ENCODE results near the gene SQSTM1.

The SQSTM1 gene

DNA sequence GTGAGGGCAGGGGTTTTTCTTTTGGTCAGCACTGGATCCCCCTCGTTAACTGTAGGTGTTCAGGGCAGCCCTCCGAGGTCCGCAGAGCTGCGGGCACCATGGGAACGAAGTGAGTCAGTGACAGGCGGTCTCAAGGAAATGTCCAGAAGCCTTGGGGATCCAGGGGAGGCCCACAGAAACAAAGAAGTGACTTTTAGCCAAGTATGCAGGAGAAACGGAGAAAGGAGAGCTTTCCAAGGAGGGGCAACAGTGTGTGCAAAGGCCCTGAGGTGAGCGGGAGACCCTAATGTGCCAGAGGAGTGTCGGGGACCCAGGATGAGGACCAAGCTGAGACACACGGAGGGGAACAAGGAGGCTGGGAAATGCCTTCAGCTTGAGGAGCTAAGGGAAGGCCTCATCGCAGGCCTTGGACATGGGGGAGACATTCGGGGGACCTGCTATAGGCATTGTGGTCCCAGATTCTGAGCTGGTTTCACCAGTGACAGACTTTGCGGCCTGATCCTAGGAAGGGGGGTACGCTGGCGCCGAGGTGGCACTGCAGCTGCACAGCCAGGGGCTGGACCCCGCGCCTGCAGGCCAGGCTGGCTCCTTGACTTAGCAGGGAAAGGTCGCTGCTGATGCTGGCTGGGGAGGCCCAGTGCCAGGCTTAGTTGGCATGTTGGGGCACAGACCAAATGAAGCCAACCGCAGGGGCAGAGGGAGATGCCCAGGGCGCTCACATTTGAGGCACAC is 23.7 kb upstream of the SQSTM1 start:
- ChIA-PET POLR2A (ENCODE audit: low non-redundant PET) (interaction anchor here (0.7 kb wide), 1 partner anchor 24 kb away, joined by 4 read pairs; the partner anchor contains the start of gene SQSTM1), CTCF (interaction anchor here (1.1 to 7.0 kb wide), 3 partner anchors 17 to 34 kb away, joined by 3 to 39 read pairs (median 3); no protein-coding TSS in a partner anchor)
- DNase-seq (ENCODE audit: low spot score) = no peak
- TF ChIP-seq, protein P1, sequence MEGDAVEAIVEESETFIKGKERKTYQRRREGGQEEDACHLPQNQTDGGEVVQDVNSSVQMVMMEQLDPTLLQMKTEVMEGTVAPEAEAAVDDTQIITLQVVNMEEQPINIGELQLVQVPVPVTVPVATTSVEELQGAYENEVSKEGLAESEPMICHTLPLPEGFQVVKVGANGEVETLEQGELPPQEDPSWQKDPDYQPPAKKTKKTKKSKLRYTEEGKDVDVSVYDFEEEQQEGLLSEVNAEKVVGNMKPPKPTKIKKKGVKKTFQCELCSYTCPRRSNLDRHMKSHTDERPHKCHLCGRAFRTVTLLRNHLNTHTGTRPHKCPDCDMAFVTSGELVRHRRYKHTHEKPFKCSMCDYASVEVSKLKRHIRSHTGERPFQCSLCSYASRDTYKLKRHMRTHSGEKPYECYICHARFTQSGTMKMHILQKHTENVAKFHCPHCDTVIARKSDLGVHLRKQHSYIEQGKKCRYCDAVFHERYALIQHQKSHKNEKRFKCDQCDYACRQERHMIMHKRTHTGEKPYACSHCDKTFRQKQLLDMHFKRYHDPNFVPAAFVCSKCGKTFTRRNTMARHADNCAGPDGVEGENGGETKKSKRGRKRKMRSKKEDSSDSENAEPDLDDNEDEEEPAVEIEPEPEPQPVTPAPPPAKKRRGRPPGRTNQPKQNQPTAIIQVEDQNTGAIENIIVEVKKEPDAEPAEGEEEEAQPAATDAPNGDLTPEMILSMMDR (conservative IDR thresholded peaks at IDR 0.05; ENCODE audit: low read depth) = no peak
- peak overlapping the region; percentile 86 for H3K27ac ChIP-seq

DNA sequence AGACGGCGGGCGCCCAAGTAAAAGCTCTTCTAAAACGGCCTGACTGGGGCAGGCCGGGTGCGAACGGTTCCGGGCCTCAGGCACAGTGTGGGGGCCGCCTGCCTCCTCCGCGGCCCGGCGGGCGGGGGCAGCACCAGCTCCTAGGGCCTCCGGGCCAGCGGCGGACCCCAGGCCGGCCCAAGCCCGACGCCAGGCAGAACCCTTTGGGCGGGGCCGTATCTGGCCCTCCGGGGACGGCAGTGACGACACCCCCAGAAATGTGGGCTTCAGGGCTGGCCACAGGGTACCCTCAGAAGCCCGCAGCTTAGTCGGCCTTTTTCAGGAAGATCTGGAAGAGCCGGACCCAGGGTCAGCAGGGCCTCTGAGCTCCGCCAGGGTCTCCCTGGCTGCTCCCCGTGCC is 23.0 kb upstream of the SQSTM1 start:
- CTCF ChIA-PET = interaction anchor here (0.7 to 7.0 kb wide), 2 partner anchors 35 to 55 kb away, joined by 3 to 39 read pairs; no protein-coding TSS in a partner anchor
- no peak for DNase-seq (ENCODE audit: low spot score)
- peak overlapping the region; percentile 86 for H3K27ac ChIP-seq
- POLR2A ChIA-PET (ENCODE audit: low non-redundant PET) = no interaction called here
- TF ChIP-seq, protein P1 (conservative IDR thresholded peaks at IDR 0.05; ENCODE audit: low read depth) = no peak

GRCh38 chr5:179798144-179798770 is 22.4 kb upstream of the SQSTM1 start:
- CTCF ChIA-PET = interaction anchor here (0.7 to 7.0 kb wide), 3 partner anchors 35 to 56 kb away, joined by 3 to 39 read pairs (median 3); no protein-coding TSS in a partner anchor
- POLR2A ChIA-PET (ENCODE audit: low non-redundant PET) = no interaction called here

DNA sequence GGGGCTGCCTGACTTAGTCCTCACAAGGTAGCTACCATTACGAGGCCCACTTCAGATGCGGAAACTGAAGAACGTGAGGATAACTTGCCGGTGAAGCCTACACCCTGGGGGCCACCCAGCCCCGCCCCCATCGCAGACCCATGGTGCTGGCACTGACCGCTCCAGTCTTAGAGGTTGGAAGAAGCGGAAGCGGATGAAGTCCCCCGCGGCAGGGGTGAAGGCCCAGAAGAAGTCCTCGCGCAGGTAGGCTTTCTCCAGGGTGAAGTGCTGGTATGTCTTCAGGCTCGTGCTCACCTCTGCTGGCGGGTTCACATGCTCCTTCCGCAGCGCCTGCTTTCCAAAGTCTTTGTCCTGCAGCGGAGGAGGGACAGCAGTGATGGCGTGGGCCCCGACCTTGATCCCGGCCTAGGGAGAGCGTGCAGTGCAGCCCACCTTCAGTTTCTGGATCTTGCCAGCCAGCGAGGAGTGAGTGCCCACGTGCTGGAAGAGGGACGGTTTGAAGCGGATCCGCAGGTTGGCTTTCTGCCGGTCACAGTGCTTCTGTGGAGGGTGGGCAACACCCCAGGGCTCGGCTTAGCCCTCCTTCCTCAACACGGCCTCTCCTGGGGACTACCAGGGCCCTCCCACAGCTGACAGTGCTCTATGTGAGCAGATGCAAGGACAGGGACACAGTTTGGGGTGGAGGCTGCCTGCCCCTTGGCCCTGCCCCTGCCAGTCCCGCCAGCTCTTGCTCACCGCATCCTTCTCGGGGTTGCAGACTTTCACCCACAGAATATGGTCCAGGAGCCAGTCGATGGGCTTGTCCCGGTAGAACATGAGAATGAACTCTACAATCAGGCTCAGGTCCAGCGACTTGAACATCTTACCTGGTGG is 21.7 kb upstream of the SQSTM1 start:
- DNase-seq (ENCODE audit: low spot score) = no peak
- H3K27ac ChIP-seq = peak overlapping the region; percentile 86
- CTCF ChIA-PET = interaction anchor here (0.6 to 1.0 kb wide), 2 partner anchors 36 to 776 kb away, joined by 3 read pairs; no protein-coding TSS in a partner anchor
- TF ChIP-seq, protein P1 (conservative IDR thresholded peaks at IDR 0.05; ENCODE audit: low read depth) = no peak
- POLR2A ChIA-PET (ENCODE audit: low non-redundant PET) = no interaction called here

More at GRCh38 chr5:179798144-179798770, 22.4 kb upstream of the SQSTM1 start:
- TF ChIP-seq, protein P1 (conservative IDR thresholded peaks at IDR 0.05; ENCODE audit: low read depth) = no peak
- DNase-seq (ENCODE audit: low spot score) = no peak
- peak overlapping the region; percentile 86 for H3K27ac ChIP-seq

- H3K27ac ChIP-seq = peak overlapping the region; percentile 86
- TF ChIP-seq, protein P1 (conservative IDR thresholded peaks at IDR 0.05; ENCODE audit: low read depth) = no peak
- DNase-seq (ENCODE audit: low spot score) = no peak
- POLR2A ChIA-PET (ENCODE audit: low non-redundant PET) = no interaction called here
- CTCF ChIA-PET = interaction anchor here (0.6 to 1.1 kb wide), 2 partner anchors 23 to 776 kb away, joined by 3 read pairs; no protein-coding TSS in a partner anchor
These were observed 21.1 kb upstream of the SQSTM1 start for GRCh38 chr5:179799644-179799973.
